Motor neuron (in vitro differentiated cells): ENCODE measurements around the gene MGAT5. TPM values are rescaled to one million over a fixed set of nuclear protein-coding genes. Genes with fewer than 3 reads are reported as not detected.
A peak's percentile ranks its signal among the peaks of the same experiment; 100 is the strongest.

ENCODE experiments used
- ATAC-seq, 8 experiments: fragments of 200-7000 bp; cut with Tn5 transposase; replicated peaks in 6 of 8; 2 replicates each; pipeline ENCODE4 v1.8.0; 2021; ENCODE audit warnings: mild to moderate bottlenecking in 8 of 8, moderate library complexity in 8 of 8
- H3K27ac ChIP-seq, 2 donors: fragments of 250-450 bp; sonication (Bioruptor Pico); 2 replicates each; pipeline ENCODE4 v1.9.0; 2021; ENCODE audit warnings: antibody characterized with exemption in 2 of 2, mild to moderate bottlenecking in 2 of 2, moderate library complexity in 1 of 2
- H3K4me1 ChIP-seq, 2 donors: fragments of 250-450 bp; sonication (Bioruptor Pico); replicated peaks in 1 of 2; 2 replicates each; pipeline ENCODE4 v1.6.1; 2021; ENCODE audit warnings: antibody characterized with exemption in 2 of 2, mild to moderate bottlenecking in 2 of 2, moderate library complexity in 1 of 2
- H3K4me3 ChIP-seq, 5 donors: fragments of 250-450 bp; sonication (Bioruptor Pico); 2 replicates each; pipeline ENCODE4 v1.9.0; 2021; ENCODE audit warnings: antibody characterized with exemption in 5 of 5, mild to moderate bottlenecking in 5 of 5, moderate library complexity in 4 of 5
- WGBS, 10 experiments: fragments of 450-650 bp; shearing (Covaris generic); methylation state at CpG; one replicate each; pipeline ENCODE4 v1.0.0; 2022; 5-methylcytosine and 5-hydroxymethylcytosine counted together
- in situ Hi-C, 9 experiments: fragments of 400-800 bp; cut with MboI; loops; one replicate each; pipeline ENCODE4 v1.15.0; 2021; ENCODE audit warnings: low sequenced_read_pairs in 9 of 9, low pct_unique_long_range_greater_than_20kb in 2 of 9; ENCODE audit not compliant: unreplicated experiment in 9 of 9
- total RNA-seq, 8 experiments: library from RNA; unstranded; fragments of 300-600 nt; gene quantifications; 2 replicates each; pipeline versions ENCODE4 v1.2.3 to v1.2.4, GENCODE V29; 2022

Gene MGAT5
- total RNA-seq, 8 experiments from 2014 or later, result 10.3 to 54.4 (median 33.6) TPM

DNA sequence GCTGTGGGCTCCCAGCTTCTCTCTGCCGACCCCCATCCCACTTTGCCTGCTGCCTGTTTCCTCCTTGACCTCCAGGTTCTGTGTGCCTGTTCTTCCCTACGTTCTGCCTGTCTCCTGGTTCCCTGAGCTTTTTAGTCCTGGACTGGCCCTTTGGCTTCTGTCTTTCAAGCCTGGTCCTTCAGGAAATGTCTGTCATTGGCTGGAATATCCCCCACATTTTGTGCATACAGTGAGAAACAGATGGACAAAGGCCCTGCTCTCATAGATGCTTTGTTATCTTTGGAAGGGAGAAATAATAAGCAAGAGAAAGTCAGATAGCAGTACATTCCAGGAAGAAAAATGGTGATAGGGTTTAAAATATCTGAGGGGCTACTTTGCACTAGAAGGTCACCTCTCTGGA, 5.7 kb downstream of the MGAT5 start:
- WGBS, 10 experiments, result 50 to 100% (median 100%) methylated on average over 1 to 2 of the region's 2 CpGs; no CpG with 5 or more reads in 6 of the 10 experiments
- Histone ChIP-seq H3K27ac (no peak overlapping the region), H3K4me3 (no peak overlapping the region), H3K4me1 (peaks cover 0 to 9% of the 10 kb centered on the region in 2 donors)
- ATAC-seq, result no peak
- in situ Hi-C loops, result no loop called here

DNA sequence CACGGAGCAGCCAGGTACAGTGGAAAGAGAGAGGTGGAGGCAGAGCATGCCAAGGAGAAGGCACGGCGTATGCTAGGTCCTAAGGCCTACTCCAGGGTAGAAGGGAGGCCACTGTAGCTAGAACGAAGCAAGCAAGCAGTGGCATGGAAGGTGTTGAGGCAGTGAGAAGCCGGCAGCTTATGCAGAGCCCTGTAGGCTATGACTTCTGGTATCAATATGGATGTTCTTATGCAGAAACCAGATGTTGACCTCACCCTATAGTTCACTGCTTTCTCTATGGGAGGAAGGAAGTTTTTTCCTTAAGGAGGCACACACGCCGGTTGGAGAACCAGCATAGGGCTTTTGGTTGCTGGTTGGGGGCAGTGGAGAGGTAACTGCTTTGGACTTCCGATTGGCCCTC, 6.1 kb downstream of the MGAT5 start:
- no peak overlapping the region for H3K4me3 ChIP-seq
- ATAC-seq, result peak in 3 of 8 experiments; percentile 74 to 84 (median 74)
- 18 to 100% (median 91%) methylated on average over 1 to 5 of the region's 8 CpGs; no CpG with 5 or more reads in 1 of the 10 experiments for WGBS, 10 experiments
- H3K4me1 ChIP-seq, result peaks cover 0 to 9% of the 10 kb centered on the region in 2 donors
- no peak overlapping the region for H3K27ac ChIP-seq
- in situ Hi-C loops, result no loop called here

DNA sequence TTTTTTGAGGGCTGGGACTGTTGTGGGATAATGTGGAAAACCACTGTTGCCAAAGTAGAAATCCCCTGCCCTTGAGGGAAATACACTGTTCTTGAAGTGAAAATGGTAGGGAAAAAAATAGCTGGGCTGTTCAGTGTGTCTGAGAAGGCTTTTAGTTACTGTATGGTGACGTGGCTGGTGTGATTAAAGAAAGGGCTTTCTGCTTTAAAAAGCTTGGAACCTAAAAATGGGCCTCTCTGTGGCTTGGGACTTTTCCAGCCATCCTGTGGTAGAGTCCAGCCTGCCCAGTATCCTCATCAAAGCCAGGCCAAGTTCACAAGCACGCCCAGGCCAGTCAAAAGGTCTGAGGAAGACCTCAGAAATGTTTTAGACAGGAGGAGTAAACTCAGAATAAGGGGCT, 6.8 kb downstream of the MGAT5 start:
- peak in 2 of 8 experiments; percentile 10 to 16 for ATAC-seq
- Histone ChIP-seq H3K4me1 (peaks cover 0 to 9% of the 10 kb centered on the region in 2 donors), H3K4me3 (no peak overlapping the region), H3K27ac (no peak overlapping the region)
- in situ Hi-C loops, result no loop called here
- WGBS, 10 experiments, result 0 to 100% (median 67%) methylated on average over 1 to 2 of the region's 2 CpGs; no CpG with 5 or more reads in 2 of the 10 experiments

DNA sequence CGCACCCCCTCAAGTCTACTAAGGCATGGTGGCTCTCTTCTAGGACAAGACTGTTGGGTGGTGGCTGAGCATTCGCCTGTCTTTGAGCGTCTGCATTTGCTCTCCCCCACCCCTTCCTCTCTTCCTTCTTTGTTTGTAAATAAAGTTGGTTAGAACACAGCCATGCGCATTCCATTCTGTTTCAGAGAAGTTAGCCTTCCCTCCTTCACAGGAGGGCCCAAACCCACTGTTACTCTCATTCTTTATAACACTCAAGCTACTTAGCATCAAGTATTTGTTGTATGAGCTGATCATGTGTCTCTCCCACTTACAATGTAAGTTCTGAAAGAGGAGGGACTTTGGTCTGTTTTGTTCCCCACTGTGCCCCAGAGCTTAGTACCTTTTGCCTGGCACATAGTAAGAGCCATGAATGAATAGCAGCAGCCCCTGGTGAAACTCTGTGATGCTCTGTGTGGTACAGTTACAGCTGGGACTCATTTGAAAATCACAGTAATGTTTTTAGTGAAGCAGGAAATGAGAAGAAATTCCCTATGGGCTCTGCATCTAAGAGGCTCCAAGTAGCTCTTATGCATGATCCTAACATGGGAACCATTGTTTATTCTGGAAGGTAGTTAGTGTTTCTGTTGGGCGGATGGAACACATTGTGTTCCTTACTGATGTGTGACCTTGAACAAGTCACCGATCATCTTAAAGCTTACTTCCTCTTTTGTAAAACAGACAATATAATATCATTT, 7.7 kb downstream of the MGAT5 start:
- Histone ChIP-seq H3K4me1 (peaks cover 0 to 9% of the 10 kb centered on the region in 2 donors), H3K27ac (no peak overlapping the region), H3K4me3 (no peak overlapping the region)
- 44 to 100% (median 76%) methylated on average over 1 to 5 of the region's 6 CpGs; no CpG with 5 or more reads in 2 of the 10 experiments for WGBS, 10 experiments
- in situ Hi-C loops, result no loop called here
- ATAC-seq, result peak in 3 of 8 experiments; percentile 44 to 72 (median 70)

DNA sequence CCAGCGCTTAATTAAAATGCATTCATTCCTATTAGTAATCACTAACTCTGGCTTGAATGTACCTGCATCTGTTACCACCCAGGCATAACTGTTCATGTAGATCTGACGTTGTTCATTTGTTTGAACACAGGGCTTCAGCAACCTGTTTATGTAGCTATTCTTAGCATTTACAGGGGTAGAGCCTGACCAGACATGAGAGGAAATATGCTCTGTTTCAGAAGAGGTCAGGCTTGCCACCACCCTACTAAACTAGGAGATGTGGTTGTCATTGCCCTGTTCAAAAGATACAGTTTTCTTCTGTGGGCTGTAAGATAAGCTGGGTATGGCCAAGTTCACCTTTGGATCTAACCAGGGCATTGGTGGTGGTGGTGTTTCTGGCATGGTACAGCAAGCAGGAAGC, 8.8 kb downstream of the MGAT5 start:
- ATAC-seq, result no peak
- WGBS, 10 experiments, result 82 to 100% (median 86%) methylated on average over 1 of the region's 2 CpGs; no CpG with 5 or more reads in 6 of the 10 experiments
- Histone ChIP-seq H3K4me1 (peaks cover 0 to 4% of the 10 kb centered on the region in 2 donors), H3K4me3 (no peak overlapping the region), H3K27ac (no peak overlapping the region)
- in situ Hi-C loops, result no loop called here

DNA sequence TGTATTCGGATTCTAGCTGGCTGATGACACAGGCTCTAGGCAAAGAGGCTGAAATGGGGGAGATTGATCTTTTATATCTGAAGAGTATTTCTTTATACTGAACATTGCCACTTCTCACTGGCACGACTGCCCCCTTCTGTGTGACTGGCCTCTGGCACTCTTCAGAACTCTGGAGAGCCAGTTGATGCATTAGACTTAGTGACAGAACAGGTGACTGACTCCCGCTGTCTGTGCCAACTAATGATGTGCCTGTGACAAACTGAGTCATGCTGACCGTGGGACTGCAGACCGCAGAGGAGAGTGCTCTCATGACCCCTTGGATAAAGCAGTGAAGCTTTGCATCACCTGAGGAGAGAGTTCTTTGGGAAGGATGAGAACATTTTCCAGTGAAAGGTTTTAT, 14.4 kb downstream of the MGAT5 start:
- 75 to 100% (median 100%) methylated on average over 1 to 5 of the region's 5 CpGs; no CpG with 5 or more reads in 1 of the 10 experiments for WGBS, 10 experiments
- peak in 3 of 8 experiments; percentile 44 to 57 (median 47) for ATAC-seq
- no peak overlapping the region for H3K4me3 ChIP-seq
- H3K4me1 ChIP-seq, result peaks cover 8 to 16% of the 10 kb centered on the region in 2 donors
- H3K27ac ChIP-seq, result no peak overlapping the region
- in situ Hi-C loops, result no loop called here

DNA sequence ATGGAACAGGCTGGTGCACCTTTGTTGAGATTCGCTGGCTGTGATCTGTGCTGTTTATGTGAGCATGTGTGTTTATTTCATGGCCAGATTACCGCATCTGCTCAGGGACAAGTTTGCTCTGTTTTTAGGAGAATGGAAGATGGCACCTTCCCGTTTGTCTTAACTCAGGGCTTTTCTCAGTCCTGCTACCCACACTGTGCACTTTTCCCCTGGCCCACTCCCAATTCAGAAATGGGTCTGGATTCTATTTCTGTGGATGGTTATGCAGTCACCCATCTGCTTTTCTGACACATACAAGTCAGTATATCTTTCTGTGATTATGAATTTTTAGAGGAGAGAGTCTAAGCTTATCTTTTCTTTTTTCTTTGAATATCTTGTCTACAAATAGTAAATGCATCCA, 15.4 kb downstream of the MGAT5 start:
- WGBS, 10 experiments, result 0 to 93% (median 85%) methylated on average over 1 to 3 of the region's 3 CpGs; no CpG with 5 or more reads in 2 of the 10 experiments
- no peak for ATAC-seq
- H3K27ac ChIP-seq, result no peak overlapping the region
- in situ Hi-C loops, result no loop called here
- no peak overlapping the region for H3K4me3 ChIP-seq
- H3K4me1 ChIP-seq, result peaks cover 11 to 23% of the 10 kb centered on the region in 2 donors

DNA sequence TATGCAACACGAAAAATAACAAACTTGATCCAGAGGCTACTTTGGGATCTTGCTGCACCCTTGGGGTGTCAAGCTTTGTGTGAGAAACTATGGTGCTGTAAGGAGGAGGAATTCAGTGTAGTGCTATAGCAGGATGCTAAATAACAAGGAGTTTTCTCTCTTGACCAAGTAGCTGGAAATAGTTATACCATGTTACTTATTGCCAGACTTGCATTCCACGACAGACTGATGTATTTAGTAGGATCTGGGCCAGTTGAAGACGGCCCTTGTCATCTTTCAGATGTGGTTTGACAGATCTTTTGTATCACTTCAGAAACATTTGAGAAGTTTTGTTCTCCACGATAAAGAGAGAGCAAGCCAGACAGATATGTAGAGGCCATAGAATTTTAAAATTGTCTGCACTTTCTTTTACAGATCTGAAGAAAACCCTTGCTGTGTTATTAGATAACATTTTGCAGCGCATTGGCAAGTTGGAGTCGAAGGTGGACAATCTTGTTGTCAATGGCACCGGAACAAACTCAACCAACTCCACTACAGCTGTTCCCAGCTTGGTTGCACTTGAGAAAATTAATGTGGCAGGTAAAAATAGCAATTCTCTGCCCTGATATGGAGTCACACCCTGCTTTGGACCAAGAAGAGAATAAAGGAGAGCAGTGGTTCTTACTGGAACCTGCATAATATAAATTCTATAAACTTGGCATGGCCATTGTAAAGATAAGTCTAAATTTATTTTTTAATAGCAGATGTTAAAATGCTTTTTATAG, 16.3 kb downstream of the MGAT5 start:
- ATAC-seq, result no peak
- in situ Hi-C loops, result no loop called here
- 59 to 100% (median 77%) methylated on average over 1 to 7 of the region's 7 CpGs; no CpG with 5 or more reads in 1 of the 10 experiments for WGBS, 10 experiments
- no peak overlapping the region for H3K27ac ChIP-seq
- peaks cover 11 to 23% of the 10 kb centered on the region in 2 donors for H3K4me1 ChIP-seq
- no peak overlapping the region for H3K4me3 ChIP-seq

DNA sequence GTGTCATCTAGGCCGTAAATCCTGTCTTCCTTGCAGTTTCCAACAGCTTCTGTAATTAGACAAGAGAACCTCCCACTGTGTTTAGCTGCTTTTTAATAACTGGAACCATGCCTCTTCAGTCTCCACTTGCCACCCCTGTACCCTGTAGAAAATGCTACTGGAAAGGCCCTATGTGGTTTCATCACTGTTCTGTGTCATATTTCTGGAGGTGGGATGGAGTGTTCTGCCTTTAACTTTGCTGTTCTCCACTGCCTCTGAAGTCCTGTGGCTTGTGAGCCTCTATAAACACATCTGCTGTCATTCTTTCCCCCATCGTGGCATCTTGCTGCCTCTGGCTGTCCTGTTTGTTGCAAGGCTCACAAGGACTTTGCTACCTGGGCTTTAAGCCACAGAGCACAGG, 17.9 kb downstream of the MGAT5 start:
- Histone ChIP-seq H3K4me1 (peaks cover 15 to 25% of the 10 kb centered on the region in 2 donors), H3K27ac (no peak overlapping the region), H3K4me3 (no peak overlapping the region)
- 60 to 100% (median 97%) methylated on average over 1 to 2 of the region's 2 CpGs; no CpG with 5 or more reads in 2 of the 10 experiments for WGBS, 10 experiments
- in situ Hi-C loops, result no loop called here
- no peak for ATAC-seq

DNA sequence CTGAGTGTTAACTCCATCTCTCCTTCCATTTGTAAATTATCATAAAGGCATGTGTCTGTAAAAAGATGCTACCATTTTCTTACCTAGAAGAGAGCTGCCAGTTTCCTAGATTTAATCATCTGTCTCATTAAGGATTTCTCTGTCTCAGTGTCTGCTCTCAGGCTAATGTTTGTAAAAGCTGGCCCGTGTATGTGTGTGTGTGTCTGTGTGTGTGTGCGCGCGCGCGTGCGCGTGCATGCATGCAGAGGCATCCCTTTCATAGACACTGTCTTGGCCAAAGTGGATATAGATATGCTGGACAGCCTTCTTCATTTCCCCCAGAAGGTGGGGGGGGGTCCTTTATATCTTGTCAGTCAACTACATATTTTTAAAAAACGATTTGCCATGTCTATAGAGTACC, 18.9 kb downstream of the MGAT5 start:
- ATAC-seq, result peak in 5 of 8 experiments; percentile 45 to 74 (median 66)
- in situ Hi-C loops, result no loop called here
- H3K4me1 ChIP-seq, result peaks cover 19 to 29% of the 10 kb centered on the region in 2 donors
- no peak overlapping the region for H3K27ac ChIP-seq
- H3K4me3 ChIP-seq, result no peak overlapping the region
- WGBS, 10 experiments, result 57 to 100% (median 85%) methylated on average over 1 to 9 of the region's 9 CpGs; no CpG with 5 or more reads in 2 of the 10 experiments

DNA sequence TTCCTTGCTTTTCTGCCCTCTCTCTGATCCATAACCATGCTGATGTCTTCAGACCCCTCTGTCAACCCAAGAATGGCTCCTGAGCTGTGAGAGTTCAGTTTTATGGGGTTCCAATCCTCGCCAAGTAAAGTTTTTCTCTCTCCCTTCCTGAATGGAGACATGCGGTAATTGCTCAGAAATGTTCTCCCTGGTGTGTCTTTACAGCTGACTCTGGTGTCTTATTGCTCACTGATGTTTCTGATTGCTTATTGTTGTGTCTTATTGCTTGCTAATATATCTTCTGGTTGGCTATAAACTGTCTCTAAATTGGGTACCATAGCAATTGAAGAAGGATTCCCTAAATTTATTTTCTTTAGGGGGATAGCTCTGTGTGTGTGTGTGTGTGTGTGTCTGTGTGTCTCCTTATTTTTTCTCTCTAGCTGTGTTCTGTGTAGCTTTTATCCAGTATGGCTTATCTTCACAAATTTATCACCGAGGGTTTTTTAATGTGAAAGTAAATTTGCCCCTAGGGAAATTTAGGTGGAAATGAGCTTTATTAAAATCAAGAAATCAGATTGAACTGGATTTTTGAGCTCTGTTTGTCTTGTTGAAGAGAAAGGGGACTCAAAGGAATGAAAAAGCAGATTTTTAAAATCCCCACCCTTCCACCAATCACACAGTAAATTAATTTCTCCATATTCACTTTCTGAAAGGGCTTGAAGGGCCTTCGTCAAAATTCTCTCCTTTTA, 19.5 kb downstream of the MGAT5 start:
- peak in 2 of 8 experiments; percentile 19 to 41 for ATAC-seq
- H3K4me3 ChIP-seq, result no peak overlapping the region
- no peak overlapping the region for H3K27ac ChIP-seq
- peaks cover 19 to 29% of the 10 kb centered on the region in 2 donors for H3K4me1 ChIP-seq
- 86 to 100% (median 92%) methylated on average over 1 to 4 of the region's 4 CpGs; no CpG with 5 or more reads in 2 of the 10 experiments for WGBS, 10 experiments
- in situ Hi-C loops, result no loop called here

DNA sequence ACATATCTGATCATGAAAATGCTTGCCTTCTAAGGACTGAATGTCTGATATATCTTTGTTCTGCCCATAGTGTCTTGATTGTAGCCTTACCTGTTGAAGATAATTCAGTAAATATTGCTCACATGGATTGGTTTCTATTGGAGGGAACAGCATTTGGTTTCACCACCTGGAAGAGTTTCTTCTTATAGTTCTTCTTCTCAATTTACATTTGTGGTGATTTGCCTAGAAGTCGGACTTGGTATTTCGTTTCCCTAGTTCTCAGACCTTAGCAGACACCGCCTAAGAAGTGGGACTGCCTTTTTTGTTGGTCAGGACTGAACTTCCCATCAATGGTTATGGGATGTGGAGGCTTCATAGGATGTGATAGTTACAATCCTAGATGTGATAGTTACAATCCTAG, 20.2 kb downstream of the MGAT5 start:
- 61 to 100% (median 93%) methylated on average over 1 to 3 of the region's 3 CpGs; no CpG with 5 or more reads in 2 of the 10 experiments for WGBS, 10 experiments
- in situ Hi-C loops, result no loop called here
- H3K4me3 ChIP-seq, result no peak overlapping the region
- no peak overlapping the region for H3K27ac ChIP-seq
- no peak for ATAC-seq
- H3K4me1 ChIP-seq, result peaks cover 19 to 29% of the 10 kb centered on the region in 2 donors
